IPS-18a (cell line): ENCODE data around the gene ILK.

Experiments used
- H3K27ac ChIP-seq: one replicate; pipeline ENCODE4 v1.5.1; 2013; ENCODE audit warnings: low read length
- H3K27me3 ChIP-seq: one replicate; pipeline ENCODE4 v1.6.1; 2013; ENCODE audit warnings: mild to moderate bottlenecking, low read length; ENCODE audit not compliant: control insufficient read depth, insufficient read depth
- H3K36me3 ChIP-seq: one replicate; pipeline ENCODE4 v1.6.1; 2013; ENCODE audit warnings: low read depth, low read length; ENCODE audit not compliant: control insufficient read depth
- H3K4me1 ChIP-seq: one replicate; pipeline ENCODE4 v1.6.1; 2013; ENCODE audit warnings: low read depth, low read length; ENCODE audit not compliant: control insufficient read depth
- H3K4me3 ChIP-seq: one replicate; pipeline ENCODE4 v1.5.1; 2013; ENCODE audit warnings: low read length
- H3K9ac ChIP-seq: one replicate; pipeline ENCODE4 v1.6.1; 2013; ENCODE audit warnings: mild to moderate bottlenecking, low read length, moderate library complexity
- H3K9me3 ChIP-seq: one replicate; pipeline ENCODE4 v1.6.1; 2013; ENCODE audit warnings: low read depth, low read length; ENCODE audit not compliant: control insufficient read depth

Gene ILK

DNA sequence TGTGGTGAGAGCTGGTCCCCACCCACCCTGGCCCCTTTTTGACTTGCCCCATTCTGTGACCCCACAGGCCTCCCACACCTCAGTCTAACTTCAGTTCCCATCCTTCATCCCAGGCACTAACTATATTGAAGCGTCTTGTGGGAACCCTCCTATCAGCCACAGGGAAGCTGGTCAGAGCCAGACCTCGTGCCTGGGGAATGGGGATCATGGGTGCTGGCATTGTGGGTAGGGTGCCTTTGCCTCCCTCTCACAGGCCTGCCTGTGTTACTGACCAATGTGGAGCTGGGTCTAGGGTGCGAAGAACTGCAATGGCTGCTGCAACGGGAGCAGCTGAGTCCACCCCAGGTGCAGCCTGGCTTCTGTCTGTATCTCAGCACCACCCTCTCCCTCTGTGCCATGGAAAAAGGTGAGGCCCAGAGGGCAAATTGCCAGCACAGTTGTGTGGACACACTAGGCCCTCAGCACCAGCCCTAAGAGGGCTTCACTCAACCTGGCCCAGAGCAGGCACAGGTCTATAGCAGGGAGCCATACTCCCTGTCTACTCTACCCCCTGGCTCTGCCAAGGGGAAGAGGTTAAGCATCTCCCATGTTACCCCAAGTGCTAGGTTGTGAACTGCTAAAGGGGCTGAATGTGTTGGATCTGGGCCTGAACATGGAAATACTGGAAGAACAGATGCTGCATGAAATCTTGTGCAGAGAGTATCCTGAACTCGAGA, 37.4 kb upstream of the ILK start:
- no peak overlapping the region for H3K27ac ChIP-seq
- no peak overlapping the region for H3K4me3 ChIP-seq
- H3K36me3 ChIP-seq, result no peaks in the 10 kb centered on the region
- H3K9me3 ChIP-seq, result no peaks in the 10 kb centered on the region
- H3K9ac ChIP-seq, result no peak overlapping the region
- H3K27me3 ChIP-seq, result no peaks in the 10 kb centered on the region
- peaks cover 5% of the 10 kb centered on the region for H3K4me1 ChIP-seq

DNA sequence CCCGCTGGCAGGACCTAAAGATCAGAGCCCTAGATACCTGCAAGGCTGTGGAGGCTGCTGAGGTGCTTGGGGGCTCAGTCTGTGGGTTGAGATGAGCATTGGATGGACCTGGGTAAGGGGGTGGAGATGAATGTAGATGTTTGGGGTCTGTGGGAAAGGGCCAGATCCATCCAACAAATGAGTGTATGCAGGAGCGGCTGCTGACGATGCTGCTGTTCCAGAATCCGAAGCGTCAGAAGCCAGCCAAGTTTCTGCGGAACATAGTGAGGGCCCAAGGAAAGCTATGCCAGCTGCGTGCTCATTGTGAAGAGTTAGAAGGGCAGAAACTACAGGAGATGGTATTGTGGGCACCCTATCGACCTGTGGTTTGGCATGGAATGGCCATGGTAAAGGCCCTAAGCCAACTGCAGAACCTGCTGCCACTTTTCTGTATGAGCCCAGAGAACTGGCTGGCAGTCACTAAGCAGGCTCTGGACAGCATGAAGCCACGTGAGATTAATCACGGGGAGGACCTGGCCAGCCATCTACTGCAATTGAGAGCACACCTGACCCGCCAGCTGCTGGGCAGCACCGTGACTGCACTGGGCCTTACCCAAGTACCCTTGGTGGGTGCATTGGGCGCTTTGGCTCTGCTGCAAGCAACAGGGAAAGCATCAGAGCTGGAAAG, 36.7 kb upstream of the ILK start:
- H3K36me3 ChIP-seq, result no peaks in the 10 kb centered on the region
- no peaks in the 10 kb centered on the region for H3K9me3 ChIP-seq
- H3K27me3 ChIP-seq, result no peaks in the 10 kb centered on the region
- no peak overlapping the region for H3K9ac ChIP-seq
- peaks cover 5% of the 10 kb centered on the region for H3K4me1 ChIP-seq
- no peak overlapping the region for H3K27ac ChIP-seq
- H3K4me3 ChIP-seq, result no peak overlapping the region

DNA sequence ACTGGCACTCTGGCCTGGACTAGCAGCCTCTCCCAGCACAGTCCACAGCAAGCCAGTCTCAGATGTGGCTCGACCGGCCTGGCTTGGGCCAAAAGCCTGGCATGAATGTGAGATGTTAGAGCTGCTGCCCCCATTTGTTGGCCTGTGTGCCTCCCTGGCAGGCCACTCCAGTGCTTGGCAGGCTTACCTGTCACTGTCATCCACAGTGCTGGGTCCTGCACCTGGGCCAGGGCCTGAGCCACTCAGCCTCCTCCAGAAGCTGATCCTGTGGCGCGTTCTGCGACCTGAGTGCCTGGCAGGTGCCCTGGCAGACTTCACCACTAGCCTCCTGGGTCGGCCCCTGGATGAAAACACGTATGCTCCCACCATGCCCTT, 36.2 kb upstream of the ILK start:
- Histone ChIP-seq H3K27me3 (no peaks in the 10 kb centered on the region), H3K9me3 (no peaks in the 10 kb centered on the region), H3K36me3 (no peaks in the 10 kb centered on the region), H3K9ac (no peak overlapping the region), H3K27ac (no peak overlapping the region), H3K4me3 (no peak overlapping the region), H3K4me1 (peaks cover 5% of the 10 kb centered on the region)

DNA sequence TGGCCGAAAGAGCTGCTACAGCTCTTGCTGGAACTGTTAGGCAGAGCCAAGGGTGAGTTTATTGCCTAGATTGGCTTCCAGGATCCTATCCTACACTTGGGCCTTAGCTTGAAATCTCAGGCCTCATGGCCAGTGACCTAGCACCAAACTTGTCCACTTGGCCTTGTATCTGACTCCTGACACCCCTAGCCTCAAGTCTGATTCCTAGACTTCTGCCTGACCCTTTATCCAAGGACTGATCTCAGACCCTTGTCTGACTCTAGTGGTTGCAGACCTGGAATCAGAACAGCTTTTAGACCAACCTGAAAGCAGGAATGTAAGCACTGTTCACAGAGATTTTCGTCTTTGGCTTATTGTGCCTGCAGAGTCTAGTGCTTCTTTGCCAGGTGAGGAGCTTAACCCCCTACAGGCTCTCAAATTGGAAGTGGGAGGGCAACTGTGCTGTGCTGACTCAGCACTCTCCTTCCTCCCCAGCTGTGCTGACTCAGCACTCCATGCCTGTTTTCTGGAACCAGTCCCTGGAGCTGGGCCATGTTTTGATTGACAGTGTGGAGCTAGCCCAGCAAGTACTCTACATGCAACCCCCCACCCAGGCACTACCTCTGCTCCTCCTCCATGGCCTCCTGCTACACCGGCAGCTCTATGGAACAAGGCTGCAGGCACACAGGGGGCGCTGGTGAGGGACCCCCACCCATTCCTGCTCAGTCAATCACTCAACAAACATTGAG, 35.2 kb upstream of the ILK start:
- Histone ChIP-seq H3K4me3 (no peak overlapping the region), H3K9ac (no peak overlapping the region), H3K27me3 (no peaks in the 10 kb centered on the region), H3K4me1 (peaks cover 5% of the 10 kb centered on the region), H3K27ac (no peak overlapping the region), H3K9me3 (no peaks in the 10 kb centered on the region), H3K36me3 (no peaks in the 10 kb centered on the region)

DNA sequence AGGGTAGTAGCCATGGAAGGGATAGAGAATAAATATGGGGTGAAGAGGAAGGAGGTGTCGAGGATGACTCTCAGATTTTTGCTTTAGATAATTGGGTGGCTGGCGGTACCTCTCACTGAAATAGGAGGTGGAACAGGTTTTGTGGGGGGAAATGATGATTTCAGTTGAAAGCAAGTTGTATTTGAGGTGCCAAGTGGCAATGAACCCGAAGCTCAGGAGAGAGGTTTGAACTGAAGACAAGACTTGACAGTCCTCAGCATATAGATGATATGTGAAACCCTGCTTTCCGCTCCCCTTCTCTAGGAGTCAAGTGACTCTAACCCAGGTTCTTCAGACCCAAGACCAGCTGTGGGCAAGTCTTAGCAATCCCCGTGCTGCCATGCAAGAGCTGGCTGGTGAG, 33.9 kb upstream of the ILK start:
- no peak overlapping the region for H3K27ac ChIP-seq
- no peak overlapping the region for H3K9ac ChIP-seq
- H3K4me1 ChIP-seq, result peaks cover 5% of the 10 kb centered on the region
- no peaks in the 10 kb centered on the region for H3K36me3 ChIP-seq
- H3K4me3 ChIP-seq, result no peak overlapping the region
- H3K27me3 ChIP-seq, result no peaks in the 10 kb centered on the region
- no peaks in the 10 kb centered on the region for H3K9me3 ChIP-seq

DNA sequence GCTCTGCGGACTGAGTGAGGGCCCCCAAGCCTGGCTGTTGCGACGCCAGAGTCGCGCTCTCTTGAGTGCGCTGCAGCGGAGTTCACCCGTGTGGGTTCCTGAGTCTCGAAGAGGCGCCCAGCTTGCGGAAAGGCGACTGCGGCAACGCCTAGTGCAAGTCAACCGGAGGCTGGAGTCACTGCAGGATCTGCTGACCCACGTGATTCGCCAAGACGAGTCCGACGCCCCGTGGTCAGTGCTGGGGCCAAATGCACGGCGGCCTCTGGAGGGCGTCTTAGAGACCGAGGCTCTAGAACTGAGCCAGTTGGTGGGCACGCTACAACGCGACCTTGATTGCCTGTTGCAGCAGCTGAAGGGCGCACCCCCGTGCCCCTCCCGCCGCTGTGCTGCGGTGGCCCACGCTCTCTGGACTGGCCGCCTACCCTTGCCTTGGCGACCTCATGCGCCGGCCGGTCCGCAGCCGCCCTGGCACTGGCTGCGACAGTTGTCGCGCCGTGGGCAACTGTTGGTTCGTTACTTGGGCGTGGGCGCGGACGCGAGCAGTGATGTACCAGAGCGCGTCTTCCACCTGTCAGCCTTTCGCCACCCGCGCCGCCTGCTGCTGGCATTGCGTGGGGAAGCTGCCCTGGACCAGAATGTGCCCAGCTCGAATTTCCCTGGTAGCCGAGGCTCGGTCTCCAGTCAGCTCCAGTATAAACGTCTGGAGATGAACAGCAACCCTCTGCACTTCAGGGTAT, 32.7 kb upstream of the ILK start:
- H3K4me3 ChIP-seq, result no peak overlapping the region
- H3K9me3 ChIP-seq, result no peaks in the 10 kb centered on the region
- H3K9ac ChIP-seq, result no peak overlapping the region
- H3K27ac ChIP-seq, result no peak overlapping the region
- no peaks in the 10 kb centered on the region for H3K27me3 ChIP-seq
- no peaks in the 10 kb centered on the region for H3K4me1 ChIP-seq
- H3K36me3 ChIP-seq, result no peaks in the 10 kb centered on the region

DNA sequence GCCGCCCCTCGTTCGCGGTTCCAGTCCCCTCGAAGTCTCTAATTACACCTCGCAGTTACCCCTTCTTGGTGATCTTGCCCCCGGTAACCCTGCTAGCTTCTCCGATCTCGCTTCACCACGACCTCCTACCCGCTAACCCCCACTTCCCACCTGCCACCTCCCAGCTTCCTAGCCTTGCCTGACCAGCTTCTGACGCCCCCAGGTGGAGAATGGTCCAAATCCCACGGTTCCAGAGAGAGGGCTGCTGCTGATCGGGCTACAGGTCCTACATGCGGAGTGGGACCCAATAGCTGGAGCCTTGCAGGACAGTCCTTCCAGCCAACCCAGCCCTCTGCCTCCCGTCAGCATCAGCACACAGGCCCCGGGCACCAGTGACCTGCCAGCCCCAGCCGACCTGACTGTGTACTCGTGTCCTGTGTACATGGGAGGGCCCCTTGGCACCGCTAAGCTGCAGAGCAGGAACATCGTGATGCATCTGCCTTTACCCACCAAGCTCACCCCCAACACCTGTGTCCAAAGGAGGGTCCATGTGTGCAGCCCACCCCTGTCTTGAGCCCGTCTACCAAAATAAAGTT, 32.1 kb upstream of the ILK start:
- Histone ChIP-seq H3K9ac (no peak overlapping the region), H3K27ac (no peak overlapping the region), H3K27me3 (no peaks in the 10 kb centered on the region), H3K36me3 (no peaks in the 10 kb centered on the region), H3K4me1 (no peaks in the 10 kb centered on the region), H3K4me3 (no peak overlapping the region), H3K9me3 (no peaks in the 10 kb centered on the region)

DNA sequence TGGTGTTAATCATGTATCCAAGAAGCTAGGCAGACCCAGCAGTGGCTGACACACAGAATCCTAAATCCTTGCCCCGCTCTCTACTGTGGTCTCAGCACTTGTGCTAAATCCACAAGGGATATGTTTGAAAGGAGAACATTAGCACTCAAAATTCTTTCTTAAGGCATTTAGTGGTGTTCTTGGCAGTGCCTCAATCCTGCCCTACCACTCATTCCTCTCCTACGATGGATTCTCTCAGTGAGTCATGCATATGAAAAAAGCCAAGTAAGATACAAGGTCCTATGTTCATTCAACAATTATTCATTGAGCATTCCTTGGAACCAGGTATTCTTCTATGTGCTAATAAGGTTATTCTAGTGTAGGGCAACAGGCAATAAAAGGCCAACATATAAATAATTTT, 31.4 kb upstream of the ILK start:
- no peak overlapping the region for H3K4me3 ChIP-seq
- no peaks in the 10 kb centered on the region for H3K36me3 ChIP-seq
- H3K9ac ChIP-seq, result no peak overlapping the region
- no peaks in the 10 kb centered on the region for H3K27me3 ChIP-seq
- no peaks in the 10 kb centered on the region for H3K4me1 ChIP-seq
- no peak overlapping the region for H3K27ac ChIP-seq
- no peaks in the 10 kb centered on the region for H3K9me3 ChIP-seq

DNA sequence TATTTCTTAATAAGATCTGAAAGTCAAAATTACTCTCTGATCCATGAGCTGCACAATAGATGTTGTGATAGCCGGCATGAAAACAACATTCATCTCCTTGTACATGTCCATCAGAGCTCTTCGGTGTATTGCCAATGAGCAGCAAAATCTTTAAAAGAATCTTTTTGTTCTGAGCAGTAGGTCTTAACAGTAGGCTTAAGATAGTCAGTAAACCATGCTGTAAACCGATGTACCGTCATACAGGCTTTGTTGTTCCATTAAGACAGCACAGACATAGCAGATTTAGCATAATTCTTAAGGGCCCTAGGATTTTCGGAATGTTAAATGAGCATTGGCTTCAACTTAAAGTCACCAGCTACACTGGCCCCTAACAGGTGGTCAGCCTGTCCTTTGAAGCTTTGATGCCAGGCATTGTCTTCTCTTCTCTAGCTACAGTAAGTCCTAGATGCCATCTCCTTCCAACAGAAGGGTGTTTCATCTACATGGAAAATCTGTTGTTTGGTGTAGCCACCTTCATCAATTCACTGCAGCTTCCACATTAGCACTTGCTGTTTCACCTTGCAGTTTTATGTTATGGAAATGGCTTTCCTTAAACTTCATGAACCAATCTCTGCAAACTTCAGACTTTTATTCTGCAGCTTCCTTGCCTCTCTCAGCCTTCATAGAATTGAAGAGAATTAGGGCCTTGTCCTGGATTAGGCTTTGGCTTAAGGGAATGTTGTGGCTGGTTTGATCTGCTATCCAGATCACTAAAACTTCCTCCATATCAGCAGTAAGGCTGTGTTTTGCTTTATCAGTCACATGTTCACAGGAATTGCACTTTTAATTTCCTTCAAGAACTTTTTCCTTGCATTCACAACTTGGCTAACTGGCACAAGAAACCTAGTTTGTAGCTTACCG, 28.5 kb upstream of the ILK start:
- no peak overlapping the region for H3K9ac ChIP-seq
- H3K27ac ChIP-seq, result no peak overlapping the region
- H3K36me3 ChIP-seq, result no peaks in the 10 kb centered on the region
- no peak overlapping the region for H3K4me3 ChIP-seq
- H3K27me3 ChIP-seq, result no peaks in the 10 kb centered on the region
- H3K9me3 ChIP-seq, result no peaks in the 10 kb centered on the region
- H3K4me1 ChIP-seq, result no peaks in the 10 kb centered on the region

DNA sequence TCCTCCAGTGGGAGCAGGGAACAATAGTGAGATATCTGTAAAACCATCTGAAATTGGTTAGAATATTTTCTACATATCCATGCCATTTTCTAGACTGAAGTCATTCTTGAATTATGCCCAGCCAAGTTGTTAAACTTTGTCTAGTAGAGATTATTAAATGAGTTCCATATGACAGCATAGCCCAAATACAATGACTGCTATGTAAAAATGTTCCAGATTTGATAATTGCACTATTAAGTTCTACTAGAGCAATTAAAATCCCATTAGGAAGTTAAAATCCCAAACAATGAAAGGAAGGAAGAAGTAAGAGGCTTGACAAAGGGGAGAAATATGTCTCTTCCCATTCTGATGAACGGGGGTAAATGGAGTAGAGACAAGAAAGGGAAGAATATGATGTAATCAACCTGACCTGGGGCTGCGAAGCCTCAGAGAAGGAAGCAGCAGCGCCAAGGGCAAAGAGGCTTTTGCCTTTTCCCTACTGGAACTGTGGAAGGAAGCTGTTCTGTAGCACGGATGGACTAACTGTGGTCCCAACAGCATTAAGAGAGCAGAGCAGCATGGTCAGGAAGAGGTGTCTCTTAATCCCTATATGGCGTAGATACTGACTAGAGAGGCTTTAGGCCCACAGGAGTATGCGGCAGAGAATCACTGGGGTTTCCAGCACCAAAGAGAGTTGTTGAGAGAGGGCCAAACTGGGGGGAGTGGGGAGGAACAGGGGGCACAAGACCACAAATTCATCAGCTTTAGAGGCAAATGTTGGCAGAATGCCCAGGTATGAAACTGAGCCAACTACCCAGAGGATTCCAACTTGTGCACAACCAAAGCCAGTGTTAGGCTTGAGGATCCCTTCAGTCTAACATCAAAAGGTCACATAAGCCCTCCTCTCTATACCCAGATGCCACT, 26.9 kb upstream of the ILK start:
- no peaks in the 10 kb centered on the region for H3K4me1 ChIP-seq
- no peaks in the 10 kb centered on the region for H3K9me3 ChIP-seq
- H3K36me3 ChIP-seq, result no peaks in the 10 kb centered on the region
- no peaks in the 10 kb centered on the region for H3K27me3 ChIP-seq
- no peak overlapping the region for H3K9ac ChIP-seq
- H3K27ac ChIP-seq, result no peak overlapping the region
- H3K4me3 ChIP-seq, result no peak overlapping the region
